G401.6 (cell line): ENCODE data around the gene CNTNAP2.
"Not testable (repeated sequence)": the region's sequence is repeated elsewhere in the genome, so short reads cannot be mapped to it uniquely, and the experiment has no call there.

Source experiments
- FAIRE-seq: peaks from 2 replicates; lab custom pipeline; 2012; peaks lifted over from hg19 to GRCh38; lab: Jason Lieb, UNC

The CNTNAP2 gene

GRCh38 chr7:147779949-147780348 is 1663.3 kb downstream of the CNTNAP2 start:
- FAIRE-seq, result no peak

GRCh38 chr7:147796581-147796980 is 1680.0 kb downstream of the CNTNAP2 start:
- no peak for FAIRE-seq

- no peak for FAIRE-seq
Measured at GRCh38 chr7:147798001-147798400, 1681.4 kb downstream of the CNTNAP2 start.

GRCh38 chr7:147801762-147802161 is 1685.2 kb downstream of the CNTNAP2 start:
- FAIRE-seq, result not testable (repeated sequence)

- FAIRE-seq, result no peak
Measured at GRCh38 chr7:147803151-147803550, 1686.5 kb downstream of the CNTNAP2 start.

- no peak for FAIRE-seq
Measured at GRCh38 chr7:147803606-147804005, 1687.0 kb downstream of the CNTNAP2 start.

- no peak for FAIRE-seq
Measured at GRCh38 chr7:147804032-147804431, 1687.4 kb downstream of the CNTNAP2 start.

- no peak for FAIRE-seq
Measured at GRCh38 chr7:147805996-147806576, 1689.5 kb downstream of the CNTNAP2 start.

GRCh38 chr7:147809786-147810185 is 1693.2 kb downstream of the CNTNAP2 start:
- FAIRE-seq, result no peak

- FAIRE-seq, result no peak
Measured at GRCh38 chr7:147810269-147810668, 1693.7 kb downstream of the CNTNAP2 start.

GRCh38 chr7:147811923-147812322 is 1695.3 kb downstream of the CNTNAP2 start:
- FAIRE-seq, result no peak

GRCh38 chr7:147813316-147813715 is 1696.7 kb downstream of the CNTNAP2 start:
- FAIRE-seq, result no peak

GRCh38 chr7:147818317-147818716 is 1701.7 kb downstream of the CNTNAP2 start:
- FAIRE-seq, result no peak

GRCh38 chr7:147824671-147825070 is 1708.1 kb downstream of the CNTNAP2 start:
- FAIRE-seq, result no peak

- no peak for FAIRE-seq
Measured at GRCh38 chr7:147829016-147829415, 1712.4 kb downstream of the CNTNAP2 start.

GRCh38 chr7:147833557-147833956 is 1717.0 kb downstream of the CNTNAP2 start:
- no peak for FAIRE-seq

GRCh38 chr7:147833970-147834369 is 1717.4 kb downstream of the CNTNAP2 start:
- FAIRE-seq, result no peak

GRCh38 chr7:147852833-147853232 is 1736.2 kb downstream of the CNTNAP2 start:
- no peak for FAIRE-seq

GRCh38 chr7:147857152-147858140 is 1740.8 kb downstream of the CNTNAP2 start:
- FAIRE-seq, result no peak

GRCh38 chr7:147858421-147858820 is 1741.8 kb downstream of the CNTNAP2 start:
- FAIRE-seq, result no peak

GRCh38 chr7:147859033-147859432 is 1742.4 kb downstream of the CNTNAP2 start:
- no peak for FAIRE-seq

GRCh38 chr7:147859486-147859885 is 1742.9 kb downstream of the CNTNAP2 start:
- FAIRE-seq, result no peak

GRCh38 chr7:147861058-147861716 is 1744.6 kb downstream of the CNTNAP2 start:
- no peak for FAIRE-seq
